Measurements from ENCODE around the gene CKAP2L.

DNA sequence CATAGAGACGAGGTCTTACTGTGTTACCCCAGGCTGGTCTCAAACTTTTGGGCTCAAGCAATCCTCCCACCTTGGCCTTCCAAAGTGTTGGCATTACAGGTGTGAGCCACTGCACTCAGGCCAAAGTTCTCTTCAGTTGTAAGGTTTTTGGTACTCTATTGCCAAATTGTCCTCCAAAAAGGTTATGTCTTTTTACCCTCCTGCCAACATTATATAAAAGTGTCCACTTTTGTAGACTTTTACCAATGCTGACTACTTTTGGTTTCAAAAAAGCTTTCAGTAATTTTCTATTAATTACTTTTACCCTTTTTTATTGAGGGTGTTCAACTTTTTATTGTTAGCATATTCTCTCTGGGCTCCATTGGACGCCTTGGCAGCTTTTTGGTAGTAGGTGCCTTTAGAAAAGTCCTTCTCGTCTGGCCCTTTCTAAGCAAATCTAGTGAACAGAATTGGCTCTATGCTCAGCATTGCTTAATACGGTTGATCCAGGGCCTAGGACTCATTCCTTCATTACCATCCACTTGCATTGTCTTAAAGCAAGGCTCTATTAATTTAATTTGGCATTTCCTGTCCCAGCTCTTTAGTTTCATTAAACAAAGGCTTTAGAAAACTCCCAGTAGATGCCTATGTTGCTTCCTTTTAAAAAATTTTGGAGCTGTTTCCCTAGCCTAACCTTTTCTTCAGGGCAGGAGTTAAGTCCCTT is 36.6 kb upstream of the CKAP2L start:
- TF ChIP-seq CTCF (IDR thresholded peaks at IDR 0.05), result no peak
- TF ChIP-seq POLR2A (IDR thresholded peaks at IDR 0.05), result no peak

Data from heart left ventricle (tissue), 13 donors.